ENCODE data around the gene ATP2C1.
A peak's percentile ranks its signal among the peaks of the same experiment; 100 is the strongest.
"Not testable (repeated sequence)": the region's sequence is repeated elsewhere in the genome, so short reads cannot be mapped to it uniquely, and the experiment has no call there.

Gene ATP2C1

DNA sequence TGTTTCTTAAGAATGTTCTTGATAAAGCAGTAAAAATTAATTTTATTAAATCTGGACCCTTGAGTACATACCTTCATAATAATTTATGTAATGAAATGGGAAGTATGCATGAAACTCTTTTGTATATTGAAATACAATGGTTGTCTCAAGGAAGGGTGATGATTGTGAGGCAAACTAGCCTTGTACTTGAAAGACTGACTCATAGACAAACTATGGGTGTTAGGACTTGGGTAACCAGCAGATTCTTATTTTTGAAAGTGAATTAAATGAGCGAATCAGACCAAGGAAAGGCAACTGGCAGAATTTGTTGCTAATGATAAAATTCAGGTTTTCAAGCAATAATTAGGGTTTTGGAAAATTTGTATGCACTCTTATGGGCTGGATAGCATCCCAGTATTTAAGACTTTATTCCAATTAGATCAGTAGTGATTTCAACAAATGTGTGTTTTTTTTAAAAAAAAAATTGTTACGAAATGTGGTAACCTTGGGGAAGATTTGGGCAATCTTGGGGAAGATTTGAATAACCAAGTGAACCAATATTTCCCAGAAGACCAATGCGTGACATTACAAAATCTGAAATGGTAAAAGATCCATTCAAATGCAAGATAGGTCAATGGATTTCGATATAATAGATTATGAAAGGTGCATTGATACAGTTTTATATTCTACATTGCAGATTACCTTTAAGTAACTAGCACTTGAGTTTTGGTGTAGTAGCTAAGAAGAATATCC, 42.0 kb downstream of the ATP2C1 start:
- peak; percentile 11 for DNase-seq (ENCODE audit: low spot score)

DNA sequence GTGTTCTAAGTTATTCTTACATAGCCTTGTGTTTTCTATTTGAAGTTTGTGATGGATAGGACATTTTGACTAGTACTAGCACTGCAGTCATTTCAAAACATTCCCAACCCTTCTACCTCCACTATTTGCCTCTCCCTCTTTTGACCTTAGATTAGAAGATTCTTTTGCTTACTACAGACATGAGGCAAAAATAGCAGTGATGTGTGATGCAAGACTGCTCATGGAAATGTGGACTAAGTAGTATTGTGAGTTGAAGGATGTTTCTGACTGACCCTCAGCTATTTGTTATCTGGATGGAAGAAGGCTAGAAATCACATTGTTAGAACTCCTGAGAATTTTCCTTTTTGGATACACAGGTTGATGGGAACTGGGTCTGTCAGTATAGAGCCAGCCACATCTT, 45.9 kb downstream of the ATP2C1 start:
- DNase-seq (ENCODE audit: low spot score) = no peak

DNA sequence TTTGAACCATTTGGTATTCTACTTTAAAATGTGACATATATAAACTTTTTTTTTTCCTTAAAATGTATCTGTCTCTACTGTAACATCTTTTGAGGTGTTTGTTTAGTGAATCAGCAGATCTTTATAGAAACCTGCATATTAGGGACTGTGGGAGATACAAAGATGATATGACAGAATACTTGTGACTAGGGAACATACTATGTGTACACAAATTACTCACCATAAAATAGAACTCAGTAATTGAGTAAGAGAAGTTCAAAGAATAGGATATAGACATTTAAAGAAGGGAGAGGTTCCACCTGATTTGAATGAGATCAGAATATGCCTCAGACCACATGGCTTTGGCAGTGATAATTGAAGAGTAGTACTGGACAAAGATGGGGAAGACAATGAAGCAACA, 47.9 kb downstream of the ATP2C1 start:
- DNase-seq (ENCODE audit: low spot score) = no peak

DNA sequence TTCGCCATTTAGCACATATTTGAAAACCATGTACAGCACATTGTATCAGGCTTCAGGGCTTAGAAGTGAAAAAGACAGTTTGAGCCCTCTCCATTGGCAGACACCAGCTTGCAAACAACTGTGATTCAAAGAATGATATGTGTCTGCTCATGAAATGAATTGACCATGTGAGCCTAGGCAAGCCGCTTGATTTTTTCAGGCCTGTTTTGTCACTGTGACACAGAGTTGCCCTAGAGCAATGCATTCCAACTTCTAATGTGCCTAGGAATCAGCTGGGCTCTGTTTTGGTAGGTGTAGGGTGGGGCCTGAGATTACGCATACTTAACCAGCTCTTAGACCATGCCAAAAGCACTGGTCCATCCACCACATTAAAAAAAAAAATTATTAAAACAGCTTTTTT, 53.0 kb downstream of the ATP2C1 start:
- DNase-seq (ENCODE audit: low spot score) = no peak

DNA sequence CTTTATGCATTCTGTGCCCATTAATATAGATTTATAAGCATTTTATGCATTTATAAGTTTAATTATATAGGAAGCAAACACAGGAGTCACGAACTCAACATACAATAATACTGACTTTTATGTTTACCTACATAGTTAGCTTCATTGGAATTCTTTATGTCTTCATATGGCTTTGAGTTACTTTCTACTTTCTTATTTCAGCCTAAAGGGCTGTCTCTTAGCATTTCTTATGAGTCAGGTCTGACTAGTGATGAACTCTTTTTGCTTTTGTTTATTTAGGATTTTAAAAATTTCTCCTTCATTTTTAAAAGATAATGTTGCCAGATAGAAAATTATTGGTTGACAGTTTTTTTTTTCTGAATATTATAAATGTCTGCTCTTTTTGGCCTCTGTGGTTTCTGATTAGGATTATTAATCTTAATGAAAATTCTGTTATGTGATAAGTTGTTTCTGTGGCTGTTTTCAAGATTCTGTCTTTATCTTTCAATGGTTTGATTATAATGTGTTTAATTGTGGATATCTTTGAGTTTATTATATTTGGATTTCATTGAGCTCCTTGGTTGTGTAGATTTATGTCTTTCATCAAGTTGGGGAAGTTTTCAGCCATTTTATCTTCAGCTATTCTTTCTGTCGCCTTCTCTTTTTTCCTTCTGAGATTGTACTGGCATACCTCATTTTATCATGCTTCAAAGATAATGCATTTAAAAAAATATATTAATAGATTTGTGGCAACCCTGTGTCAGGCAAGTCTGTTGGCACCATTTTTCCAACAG, 54.3 kb downstream of the ATP2C1 start:
- no peak for DNase-seq (ENCODE audit: low spot score)

DNA sequence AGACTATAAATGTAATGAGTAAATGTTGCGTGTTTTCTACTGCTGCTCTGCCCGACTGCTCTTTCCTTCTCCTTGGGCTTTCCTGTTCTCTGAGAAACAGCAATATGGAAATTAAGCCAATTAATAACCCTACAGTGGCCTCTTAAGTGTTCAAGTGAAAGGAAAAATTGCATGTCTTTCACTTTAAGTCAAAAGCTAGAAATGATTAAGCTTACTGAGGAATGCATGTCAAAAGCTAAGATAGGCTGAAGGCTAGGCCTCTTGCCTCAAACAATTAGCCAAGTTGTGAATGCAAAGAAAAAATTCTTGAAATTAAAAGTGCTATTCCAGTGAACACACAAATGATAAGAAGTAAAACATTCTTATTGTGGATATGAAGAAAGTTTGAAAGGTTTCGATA, 55.0 kb downstream of the ATP2C1 start:
- no peak for DNase-seq (ENCODE audit: low spot score)

DNA sequence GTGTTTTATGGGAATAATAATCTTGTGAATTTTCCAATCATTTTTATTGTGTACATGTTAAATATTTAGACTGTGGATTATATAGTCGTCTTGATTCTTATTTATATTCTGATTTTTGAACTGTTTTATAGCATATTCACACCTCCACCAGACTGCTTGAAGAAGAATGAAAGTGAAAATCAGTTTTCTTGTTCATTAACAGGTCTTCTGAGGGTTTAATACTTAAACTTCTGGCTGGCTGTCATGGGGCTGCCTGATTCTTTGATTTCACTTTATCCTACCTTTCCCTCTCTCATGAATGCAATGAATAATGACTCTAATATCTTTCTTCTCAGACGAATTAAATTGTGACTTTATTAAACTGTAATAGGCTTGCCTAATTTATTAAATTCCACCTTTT, 56.2 kb downstream of the ATP2C1 start:
- DNase-seq (ENCODE audit: low spot score) = no peak

DNA sequence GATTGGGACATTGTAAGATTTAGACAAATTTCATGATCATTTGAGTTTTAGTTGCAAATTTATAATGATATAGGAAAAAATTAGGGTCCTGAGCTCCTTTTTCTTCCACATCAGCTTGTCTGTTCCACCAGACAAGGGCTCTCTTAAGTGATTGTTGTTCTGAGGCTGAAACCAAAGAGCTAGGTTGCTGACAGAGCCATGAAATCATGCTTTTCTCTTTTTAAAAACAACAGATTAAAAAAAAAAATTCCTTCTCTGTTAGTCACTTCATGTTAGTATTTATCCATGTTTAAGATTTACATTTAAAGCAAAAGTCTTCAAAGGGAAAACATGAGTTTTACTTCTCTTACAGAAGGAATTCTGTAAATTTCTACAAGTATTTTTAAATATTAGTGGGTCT, 56.8 kb downstream of the ATP2C1 start:
- DNase-seq (ENCODE audit: low spot score) = no peak

DNA sequence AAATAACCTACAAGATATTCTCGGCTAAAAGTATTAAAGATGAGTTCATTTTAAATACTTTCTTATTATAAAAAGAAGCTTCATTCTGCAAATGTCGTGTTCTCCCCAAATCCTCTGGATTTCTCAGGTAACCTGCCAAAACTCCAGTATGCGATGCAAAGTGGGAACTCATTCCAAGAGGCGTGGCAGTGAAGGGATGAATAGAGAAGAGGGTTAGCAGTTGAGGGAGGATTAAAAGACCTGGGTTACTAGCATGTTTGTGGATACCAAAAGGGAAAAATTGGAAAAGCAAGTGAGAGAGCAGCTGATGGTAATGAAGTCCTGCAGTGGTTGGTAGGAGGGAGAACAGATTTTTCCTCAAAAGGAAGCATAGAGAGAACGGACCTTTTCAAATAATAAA, 61.6 kb downstream of the ATP2C1 start:
- no peak for DNase-seq (ENCODE audit: low spot score)

DNA sequence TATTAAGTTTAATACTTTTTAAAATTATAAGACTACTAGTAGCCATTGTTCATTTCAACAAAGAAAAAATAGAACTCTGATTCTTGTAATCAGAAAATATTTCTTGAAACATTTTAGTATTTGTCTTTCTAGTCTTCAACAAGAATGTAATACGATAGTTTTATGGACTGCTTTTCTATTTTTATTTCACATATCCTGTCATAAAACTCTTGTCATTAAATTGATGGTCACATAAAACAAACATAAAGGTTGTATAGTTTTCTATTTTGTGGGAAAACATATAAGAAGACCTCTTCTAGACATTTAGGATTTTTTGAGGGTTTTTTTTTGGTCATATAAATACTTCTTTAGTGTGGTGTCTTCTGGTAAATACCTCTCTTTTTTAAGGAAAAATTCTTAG, 62.4 kb downstream of the ATP2C1 start:
- no peak for DNase-seq (ENCODE audit: low spot score)

DNA sequence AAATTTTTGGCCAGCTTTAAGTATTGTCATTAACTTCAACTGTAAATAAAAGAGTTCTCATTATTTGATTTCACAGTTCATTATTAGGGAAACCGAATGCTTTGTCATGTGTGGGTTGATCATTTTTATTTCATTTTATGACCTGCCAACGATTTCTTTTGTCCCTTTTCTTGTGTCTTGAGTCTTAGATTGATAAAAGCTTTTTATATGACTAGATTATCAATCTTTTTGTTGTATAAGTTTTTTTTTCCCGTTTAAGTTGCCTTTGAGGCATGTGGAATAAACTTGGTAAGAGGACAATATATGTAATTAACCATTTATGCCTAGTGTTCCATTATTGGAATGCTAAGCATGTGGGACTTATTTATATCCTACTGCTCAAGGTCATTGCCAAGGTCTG, 62.8 kb downstream of the ATP2C1 start:
- DNase-seq (ENCODE audit: low spot score) = no peak

DNA sequence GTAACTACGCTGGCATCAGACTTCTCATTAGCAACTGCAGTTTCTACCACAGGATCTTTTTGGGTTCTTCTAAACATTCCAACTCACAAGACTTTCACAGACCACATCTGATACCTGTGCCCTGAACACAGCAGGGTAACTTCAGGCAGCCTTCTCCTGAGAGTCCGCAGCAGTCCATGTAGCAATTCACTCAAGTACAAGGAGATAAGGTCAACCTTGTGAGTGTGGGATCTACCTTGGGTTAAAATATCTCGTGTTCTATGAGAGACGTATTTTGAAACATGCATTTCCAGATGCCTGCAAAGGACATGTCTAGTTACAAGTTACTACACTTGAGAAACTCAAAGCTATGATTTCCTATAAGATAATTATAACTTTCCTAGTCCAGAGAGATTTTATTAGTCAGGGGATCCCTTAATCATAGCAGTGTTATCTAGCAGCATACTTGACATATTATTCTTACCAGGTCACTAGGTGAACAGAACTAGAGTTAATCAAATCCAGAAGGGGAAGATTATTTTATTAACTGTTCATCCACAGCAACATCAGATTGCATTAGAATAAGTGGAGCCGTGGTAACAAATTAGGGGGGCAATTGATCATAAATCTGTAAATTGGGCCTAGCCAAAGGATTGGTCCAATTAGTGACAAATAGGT, 66.4 kb downstream of the ATP2C1 start:
- DNase-seq (ENCODE audit: low spot score) = no peak

DNA sequence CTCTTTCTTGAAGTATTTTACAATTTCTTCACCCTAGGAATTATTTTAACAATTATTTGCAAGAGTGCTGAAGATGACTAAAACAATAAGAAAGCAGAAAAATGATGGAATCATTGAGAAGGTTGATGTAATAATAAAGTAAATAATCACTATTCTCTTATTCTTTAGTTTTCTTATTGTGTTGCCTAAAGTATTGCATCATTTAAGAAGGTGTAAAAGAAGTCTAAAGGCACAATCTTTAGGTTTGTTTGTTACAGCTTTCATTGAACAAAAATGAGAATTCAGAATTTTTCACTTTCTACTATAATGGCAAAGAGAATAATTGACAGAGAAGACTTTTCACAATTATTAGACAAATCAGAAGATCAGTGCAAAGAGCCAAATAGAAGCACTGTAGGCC, 67.6 kb downstream of the ATP2C1 start:
- no peak for DNase-seq (ENCODE audit: low spot score)

DNA sequence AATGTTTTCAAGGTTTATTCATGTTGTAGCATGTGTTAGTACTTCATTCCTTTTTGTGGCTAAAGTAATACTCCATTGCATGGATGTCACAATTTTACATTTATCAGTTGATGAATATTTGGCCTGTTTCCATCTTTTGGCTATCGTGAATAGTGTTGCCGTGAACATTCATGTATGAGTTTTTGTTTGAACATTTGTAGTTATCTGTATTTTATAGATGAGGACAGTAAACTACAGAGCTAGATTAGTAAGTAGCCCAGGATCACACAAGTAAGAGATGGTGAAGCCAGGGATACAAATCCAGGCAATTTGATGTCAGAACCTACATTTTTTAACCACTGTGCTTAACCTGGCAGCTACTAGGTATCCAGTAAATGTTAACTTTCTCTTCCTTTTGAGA, 69.6 kb downstream of the ATP2C1 start:
- DNase-seq (ENCODE audit: low spot score) = no peak

DNA sequence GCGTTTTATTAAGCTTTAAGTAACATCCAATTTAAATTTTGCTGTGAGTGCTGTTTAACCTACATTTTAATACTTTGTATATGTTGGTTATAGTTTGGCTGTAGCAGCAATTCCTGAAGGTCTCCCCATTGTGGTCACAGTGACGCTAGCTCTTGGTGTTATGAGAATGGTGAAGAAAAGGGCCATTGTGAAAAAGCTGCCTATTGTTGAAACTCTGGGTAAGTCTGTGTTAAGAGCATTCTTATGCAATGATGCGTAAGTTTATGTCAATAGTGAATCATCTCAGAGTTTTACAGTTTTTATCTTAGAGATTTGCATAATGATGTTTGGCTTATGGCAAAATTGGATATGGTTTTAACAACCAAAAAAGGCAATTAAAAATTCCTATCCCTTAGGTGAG, 70.0 kb downstream of the ATP2C1 start:
- DNase-seq (ENCODE audit: low spot score) = peak; percentile 36

DNA sequence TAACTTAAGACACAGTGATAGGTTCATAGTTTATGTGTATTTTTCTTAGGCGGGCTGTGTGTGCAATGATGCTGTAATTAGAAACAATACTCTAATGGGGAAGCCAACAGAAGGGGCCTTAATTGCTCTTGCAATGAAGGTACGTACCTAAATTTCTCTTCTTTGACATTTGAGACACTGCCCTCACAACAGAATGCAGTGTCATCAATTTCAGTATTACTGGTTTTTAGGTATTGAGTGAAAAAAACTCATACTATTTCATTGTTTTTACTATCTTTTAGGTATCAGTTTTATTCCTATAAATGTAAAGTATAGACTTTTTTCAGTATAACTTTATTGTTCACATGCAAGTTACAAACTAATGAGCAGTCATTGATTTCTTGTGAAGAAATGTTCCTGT, 73.4 kb downstream of the ATP2C1 start:
- DNase-seq (ENCODE audit: low spot score) = no peak

DNA sequence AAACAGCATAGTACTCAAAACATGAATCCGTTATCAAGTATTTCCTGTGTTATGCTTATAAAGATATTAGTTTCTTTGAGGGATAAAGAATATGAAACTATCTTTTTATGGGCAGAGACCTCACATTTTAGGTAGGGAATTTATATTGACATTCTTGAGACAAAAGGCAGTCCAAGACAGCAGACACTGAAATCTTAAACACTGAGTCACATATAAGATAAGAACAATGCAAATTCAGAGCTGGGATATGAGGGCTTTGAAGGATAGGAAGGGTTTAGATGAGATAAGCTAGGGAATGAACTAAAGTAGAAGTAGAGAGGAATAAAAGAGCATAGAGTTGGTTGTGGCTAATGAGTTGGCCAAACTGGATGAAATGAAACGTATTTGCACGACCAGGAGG, 74.3 kb downstream of the ATP2C1 start:
- no peak for DNase-seq (ENCODE audit: low spot score)

DNA sequence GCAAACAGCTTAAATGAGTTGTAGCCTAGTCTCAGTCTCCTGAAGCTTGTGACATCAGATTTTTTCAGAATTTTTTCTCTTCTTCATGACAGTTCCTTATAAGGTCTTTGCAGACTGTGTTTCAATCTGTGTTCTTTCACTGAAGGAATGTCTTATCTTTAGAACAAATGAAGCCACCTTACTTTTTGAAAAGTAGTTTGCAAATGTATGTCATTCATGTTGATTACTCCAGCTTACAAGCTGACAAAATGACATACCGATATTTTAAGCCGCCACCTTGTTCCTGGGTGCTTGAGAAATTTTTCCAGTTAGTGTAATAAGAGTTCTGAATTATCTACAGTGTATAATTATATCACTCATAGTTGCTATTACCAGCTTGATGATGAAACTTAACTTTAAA, 75.7 kb downstream of the ATP2C1 start:
- DNase-seq (ENCODE audit: low spot score) = no peak

DNA sequence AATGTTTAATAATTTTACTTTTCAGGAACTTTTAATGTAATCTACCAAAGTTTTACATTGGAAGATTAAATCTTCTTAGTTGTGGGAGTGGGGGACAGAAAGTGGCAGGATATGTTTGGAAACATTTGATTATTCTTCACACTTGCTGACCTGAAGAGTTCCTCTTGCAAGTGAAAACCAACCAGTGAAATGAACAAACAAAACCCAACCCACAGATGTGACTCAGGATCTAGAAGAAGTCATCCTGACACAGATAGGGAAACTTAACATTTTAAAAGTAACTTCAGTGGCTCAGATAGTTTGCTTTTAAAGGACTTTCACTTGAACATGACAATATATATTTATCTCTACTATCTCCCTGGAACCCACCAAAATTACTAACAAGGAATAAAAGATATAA, 77.3 kb downstream of the ATP2C1 start:
- no peak for DNase-seq (ENCODE audit: low spot score)

DNA sequence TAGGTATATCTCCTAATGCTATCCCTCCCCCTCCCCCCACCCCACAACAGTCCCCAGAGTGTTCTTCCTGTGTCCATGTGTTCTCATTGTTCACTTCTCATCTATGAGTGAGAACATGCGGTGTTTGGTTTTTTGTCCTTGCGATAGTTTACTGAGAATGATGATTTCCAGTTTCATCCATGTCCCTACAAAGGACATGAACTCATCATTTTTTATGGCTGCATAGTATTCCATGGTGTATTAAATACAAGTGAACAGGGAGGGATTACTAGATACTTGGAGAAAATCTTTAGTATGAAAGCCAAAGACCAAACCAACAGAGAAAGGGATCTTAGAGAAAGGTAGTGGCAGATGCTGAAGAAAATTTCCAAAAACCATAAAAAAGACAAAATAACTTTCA, 78.7 kb downstream of the ATP2C1 start:
- DNase-seq (ENCODE audit: low spot score) = not testable (repeated sequence)

DNA sequence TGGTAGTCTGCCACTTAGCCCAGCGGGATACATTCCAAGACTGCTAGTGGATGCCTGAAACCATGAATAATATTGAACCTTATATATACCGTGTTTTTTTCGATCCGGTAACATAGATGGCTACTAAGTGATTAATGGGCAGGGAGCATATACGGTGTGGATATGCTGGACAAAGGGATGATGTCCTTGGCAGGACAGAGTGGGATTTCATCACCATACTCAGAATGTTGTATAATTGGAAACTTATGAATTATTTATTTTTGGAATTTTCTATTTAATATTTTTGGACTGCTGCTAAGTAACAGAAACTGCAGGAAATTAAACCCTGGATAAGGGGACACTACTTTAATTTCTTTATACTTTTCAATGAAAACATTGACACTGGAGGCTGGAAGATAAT, 79.5 kb downstream of the ATP2C1 start:
- DNase-seq (ENCODE audit: low spot score) = no peak

DNA sequence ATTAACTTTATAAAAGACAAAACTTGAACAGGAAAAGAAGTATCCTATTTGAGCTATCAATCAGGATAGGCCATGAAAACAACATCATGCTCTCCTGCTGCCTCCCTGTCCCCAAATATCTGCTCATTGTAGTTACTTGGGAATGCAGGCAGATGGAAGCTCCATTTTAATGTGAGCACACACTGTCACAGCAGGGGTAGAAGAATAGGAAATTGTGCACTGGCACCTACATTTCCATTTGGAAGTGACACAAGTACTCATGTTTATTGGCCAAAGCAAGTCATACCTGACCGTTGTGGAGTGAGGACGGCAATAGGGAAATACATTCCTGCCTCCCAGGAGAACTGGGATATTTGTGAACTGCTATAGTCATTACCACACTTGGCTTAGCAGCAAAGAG, 80.3 kb downstream of the ATP2C1 start:
- no peak for DNase-seq (ENCODE audit: low spot score)

DNA sequence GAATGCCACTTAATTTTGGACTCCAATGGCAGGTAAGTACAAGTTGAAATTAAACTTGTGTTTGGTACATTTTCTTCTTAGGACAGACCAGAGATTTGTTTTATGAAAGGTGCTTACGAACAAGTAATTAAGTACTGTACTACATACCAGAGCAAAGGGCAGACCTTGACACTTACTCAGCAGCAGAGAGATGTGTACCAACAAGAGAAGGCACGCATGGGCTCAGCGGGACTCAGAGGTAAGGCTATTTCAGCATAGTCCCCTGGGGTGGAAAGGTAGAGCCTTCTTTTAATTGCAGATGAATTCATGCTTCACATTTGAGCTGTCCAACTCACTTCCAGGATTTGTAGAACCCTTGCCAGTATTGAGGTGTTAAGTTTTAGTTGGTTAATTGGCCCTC, 81.4 kb downstream of the ATP2C1 start:
- DNase-seq (ENCODE audit: low spot score) = no peak
